Measurements from ENCODE around the gene UBE2E2. TPM values are rescaled to one million over a fixed set of nuclear protein-coding genes. Genes with fewer than 3 reads are reported as not detected.

The UBE2E2 gene
- total RNA-seq, 3 donors from 2014 or later (not counting 1 experiment from before 2014, with no cell fraction given) = 4.8 to 6.1 (median 5.3) TPM

GRCh38 chr3:23576379-23576959 lies 373.3 kb downstream of the UBE2E2 start:
- H3K27ac ChIP-seq (ENCODE audit: low read length) = no peak overlapping the region
- H3K27me3 Mint-ChIP-seq (ENCODE audit: low read depth in 2 of 2) = peaks cover 0 to 9% of the 10 kb centered on the region in 2 donors
- no peaks in the 10 kb centered on the region for H3K36me3 Mint-ChIP-seq
- H3K9me3 Mint-ChIP-seq = peaks cover 0 to 2% of the 10 kb centered on the region in 2 donors
- DNase-seq (no peak), ATAC-seq (no peak)
- H3K9me3 ChIP-seq (ENCODE audit: control insufficient read depth, insufficient read depth, low read length) = no peaks in the 10 kb centered on the region
- H3K27ac Mint-ChIP-seq = no peak overlapping the region
- H3K36me3 ChIP-seq (ENCODE audit: control insufficient read depth, insufficient read depth, low read length) = no peaks in the 10 kb centered on the region
- H3K27me3 ChIP-seq (ENCODE audit: control insufficient read depth, insufficient read depth, low read length) = no peaks in the 10 kb centered on the region
- TF ChIP-seq, protein P1, sequence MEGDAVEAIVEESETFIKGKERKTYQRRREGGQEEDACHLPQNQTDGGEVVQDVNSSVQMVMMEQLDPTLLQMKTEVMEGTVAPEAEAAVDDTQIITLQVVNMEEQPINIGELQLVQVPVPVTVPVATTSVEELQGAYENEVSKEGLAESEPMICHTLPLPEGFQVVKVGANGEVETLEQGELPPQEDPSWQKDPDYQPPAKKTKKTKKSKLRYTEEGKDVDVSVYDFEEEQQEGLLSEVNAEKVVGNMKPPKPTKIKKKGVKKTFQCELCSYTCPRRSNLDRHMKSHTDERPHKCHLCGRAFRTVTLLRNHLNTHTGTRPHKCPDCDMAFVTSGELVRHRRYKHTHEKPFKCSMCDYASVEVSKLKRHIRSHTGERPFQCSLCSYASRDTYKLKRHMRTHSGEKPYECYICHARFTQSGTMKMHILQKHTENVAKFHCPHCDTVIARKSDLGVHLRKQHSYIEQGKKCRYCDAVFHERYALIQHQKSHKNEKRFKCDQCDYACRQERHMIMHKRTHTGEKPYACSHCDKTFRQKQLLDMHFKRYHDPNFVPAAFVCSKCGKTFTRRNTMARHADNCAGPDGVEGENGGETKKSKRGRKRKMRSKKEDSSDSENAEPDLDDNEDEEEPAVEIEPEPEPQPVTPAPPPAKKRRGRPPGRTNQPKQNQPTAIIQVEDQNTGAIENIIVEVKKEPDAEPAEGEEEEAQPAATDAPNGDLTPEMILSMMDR (IDR thresholded peaks at IDR 0.05) = no peak
- no peaks in the 10 kb centered on the region for H3K4me1 Mint-ChIP-seq
- H3K4me1 ChIP-seq (ENCODE audit: control insufficient read depth, insufficient read depth, low read length) = no peaks in the 10 kb centered on the region
- 80% methylated on average over 2 of the region's 2 CpGs for WGBS (ENCODE audit: insufficient coverage)
- no peak overlapping the region for H3K4me3 Mint-ChIP-seq
- no peak overlapping the region for H3K4me3 ChIP-seq (ENCODE audit: low read length)
- intact Hi-C loops (cut with micrococcal nuclease) = no loop called here

GRCh38 chr3:23580096-23580713 lies 377.1 kb downstream of the UBE2E2 start:
- H3K27ac ChIP-seq (ENCODE audit: low read length) = no peak overlapping the region
- ATAC-seq (no peak), DNase-seq (no peak)
- no peaks in the 10 kb centered on the region for H3K36me3 Mint-ChIP-seq
- no peak overlapping the region for H3K27ac Mint-ChIP-seq
- no peaks in the 10 kb centered on the region for H3K27me3 ChIP-seq (ENCODE audit: control insufficient read depth, insufficient read depth, low read length)
- H3K4me3 ChIP-seq (ENCODE audit: low read length) = no peak overlapping the region
- H3K4me1 Mint-ChIP-seq = no peaks in the 10 kb centered on the region
- no peaks in the 10 kb centered on the region for H3K27me3 Mint-ChIP-seq (ENCODE audit: low read depth in 2 of 2)
- 93% methylated on average over 7 of the region's 8 CpGs for WGBS (ENCODE audit: insufficient coverage)
- H3K4me1 ChIP-seq (ENCODE audit: control insufficient read depth, insufficient read depth, low read length) = no peaks in the 10 kb centered on the region
- H3K36me3 ChIP-seq (ENCODE audit: control insufficient read depth, insufficient read depth, low read length) = no peaks in the 10 kb centered on the region
- H3K4me3 Mint-ChIP-seq = no peak overlapping the region
- no peaks in the 10 kb centered on the region for H3K9me3 ChIP-seq (ENCODE audit: control insufficient read depth, insufficient read depth, low read length)
- TF ChIP-seq, protein P1 (IDR thresholded peaks at IDR 0.05) = no peak
- H3K9me3 Mint-ChIP-seq = peaks cover 0 to 2% of the 10 kb centered on the region in 2 donors
- intact Hi-C loops (cut with micrococcal nuclease) = no loop called here

DNA sequence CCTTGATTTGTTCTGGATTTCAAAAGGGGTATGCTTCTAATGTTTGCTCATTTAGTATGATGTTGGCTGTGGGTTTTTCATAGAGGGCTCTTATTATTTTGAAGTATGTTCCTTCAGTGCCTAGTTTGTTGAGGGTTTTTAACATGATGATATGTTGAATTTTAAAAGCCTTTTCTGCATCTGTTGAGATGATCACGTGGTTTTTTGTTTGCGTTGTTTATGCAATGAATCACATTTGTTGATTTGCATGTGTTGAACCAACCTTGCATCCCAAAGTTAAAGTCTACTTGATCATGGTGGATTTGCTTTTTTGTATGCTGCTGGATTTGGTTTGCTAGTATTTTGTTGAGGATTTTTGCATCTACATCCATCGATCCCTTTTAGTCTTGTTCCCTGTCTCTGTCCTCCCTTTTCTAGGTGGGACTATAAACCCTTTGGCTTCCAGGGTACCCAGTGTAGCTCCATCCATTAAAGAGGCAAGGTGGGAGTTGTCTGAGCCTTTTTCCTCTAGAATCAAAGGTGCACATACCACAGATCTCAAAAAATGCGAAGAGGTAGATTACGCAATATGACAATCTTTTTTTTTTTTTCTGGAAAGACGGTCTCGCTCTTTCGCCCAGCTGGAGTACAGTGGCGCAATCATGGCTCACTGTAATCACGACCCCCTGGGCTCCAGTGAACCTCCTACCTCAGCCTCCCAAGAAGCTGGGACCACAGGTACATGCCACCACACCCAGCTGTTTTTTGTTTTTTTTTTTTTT lies 381.0 kb downstream of the UBE2E2 start:
- Histone ChIP-seq H3K27ac (ENCODE audit: low read length) (no peak overlapping the region), H3K9me3 (ENCODE audit: control insufficient read depth, insufficient read depth, low read length) (no peaks in the 10 kb centered on the region), H3K27me3 (ENCODE audit: control insufficient read depth, insufficient read depth, low read length) (no peaks in the 10 kb centered on the region), H3K4me3 (ENCODE audit: low read length) (no peak overlapping the region), H3K4me1 (ENCODE audit: control insufficient read depth, insufficient read depth, low read length) (no peaks in the 10 kb centered on the region), H3K36me3 (ENCODE audit: control insufficient read depth, insufficient read depth, low read length) (no peaks in the 10 kb centered on the region)
- intact Hi-C loops (cut with micrococcal nuclease) = no loop called here
- Mint-ChIP-seq H3K4me1 (no peaks in the 10 kb centered on the region), H3K27ac (no peak overlapping the region), H3K9me3 (peaks cover 0 to 2% of the 10 kb centered on the region in 2 donors), H3K36me3 (no peaks in the 10 kb centered on the region), H3K4me3 (no peak overlapping the region), H3K27me3 (ENCODE audit: low read depth in 2 of 2) (peaks cover 0 to 20% of the 10 kb centered on the region in 2 donors)
- DNase-seq = no peak
- 95% methylated on average over 9 of the region's 10 CpGs for WGBS (ENCODE audit: insufficient coverage)
- TF ChIP-seq, protein P1 (IDR thresholded peaks at IDR 0.05) = no peak
- ATAC-seq = no peak

All from natural killer cell (primary cell).